GM12892 (cell line): ENCODE data around the gene MANBA.

Source experiments
- POLR2A ChIP-seq: IDR thresholded peaks from 2 replicates; pipeline ENCODE4 v1.6.1; 2011; ENCODE audit warnings: low read depth, low read length, control low read depth
- POLR2AphosphoS5 ChIP-seq: IDR thresholded peaks from 2 replicates; pipeline ENCODE4 v1.6.1; 2011; ENCODE audit warnings: low read depth, low read length, control low read depth

DNA sequence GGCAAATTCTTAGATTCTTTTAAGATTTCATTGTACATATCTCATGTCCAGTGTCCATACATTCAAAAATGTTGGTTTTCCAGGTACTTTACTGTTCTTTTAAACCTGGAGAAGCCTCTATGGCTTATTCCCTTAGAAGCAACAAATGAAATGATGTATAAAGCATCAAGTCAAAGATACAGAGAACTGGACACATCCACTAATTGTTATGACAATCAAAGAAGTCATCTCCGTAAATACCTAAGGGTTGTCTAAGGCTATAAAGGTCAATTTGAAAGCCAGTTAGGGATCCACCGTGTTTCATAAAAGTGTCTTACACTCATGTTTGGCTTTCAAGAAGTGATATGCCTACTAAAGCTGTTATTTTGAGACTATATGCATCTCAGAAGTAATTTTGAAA is 34.2 kb upstream of the MANBA start:
- TF ChIP-seq POLR2AphosphoS5: peak; percentile 59; the same call in 1 of the 2 replicates
- no peak for TF ChIP-seq POLR2A
